ENCODE measurements around the gene PCSK9. TPM values are rescaled to one million over a fixed set of nuclear protein-coding genes. Genes with fewer than 3 reads are reported as not detected.

PCSK9 gene
- total and polyA plus RNA-seq, 2 experiments from 2014 or later: 77.6 to 327 TPM

DNA sequence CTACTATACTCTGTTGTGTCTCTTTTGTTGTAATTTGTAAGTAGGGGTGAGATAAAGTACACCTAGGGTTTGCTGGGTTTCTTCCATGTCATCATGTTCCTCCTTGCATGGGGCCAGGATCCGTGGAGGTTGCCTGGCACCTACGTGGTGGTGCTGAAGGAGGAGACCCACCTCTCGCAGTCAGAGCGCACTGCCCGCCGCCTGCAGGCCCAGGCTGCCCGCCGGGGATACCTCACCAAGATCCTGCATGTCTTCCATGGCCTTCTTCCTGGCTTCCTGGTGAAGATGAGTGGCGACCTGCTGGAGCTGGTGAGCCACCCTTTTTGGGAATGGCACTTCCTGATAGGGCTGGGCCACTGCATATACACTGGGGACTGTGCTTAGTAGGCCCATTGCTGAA lies 4.4 kb downstream of the PCSK9 start:
- DNase-seq (ENCODE audit: low spot score) (no peak), ATAC-seq (no peak)
- Histone ChIP-seq H3K4me1 (ENCODE audit: insufficient read depth) (peaks cover 37% of the 10 kb centered on the region), H4K20me1 (replicated peaks; ENCODE audit: insufficient read depth) (peaks cover 63% of the 10 kb centered on the region), H3K9me2 (ENCODE audit: insufficient read depth) (no peaks in the 10 kb centered on the region), H3F3A (replicated peaks; ENCODE audit: low read depth) (0 out of 2 replicates have a peak, but pooled peaks cover 8% of the 10 kb centered on the region), H3K36me3 (ENCODE audit: insufficient read depth) (peaks cover 42% of the 10 kb centered on the region), H3K27me3 (ENCODE audit: insufficient read depth) (peaks cover 18% of the 10 kb centered on the region), H3K79me2 (replicated peaks; ENCODE audit: insufficient read depth) (peaks cover 99% of the 10 kb centered on the region), H3K4me3 (peak overlapping the region; percentile 91), H3K4me2 (peak overlapping the region; percentile 94), H3K27ac (ENCODE audit: low read depth) (no peak overlapping the region), H2AFZ (no peak overlapping the region)
- Mint-ChIP-seq H3K9me3 (no peaks in the 10 kb centered on the region), H3K4me3 (no peak overlapping the region), H3K36me3 (ENCODE audit: low read depth) (peaks cover 34% of the 10 kb centered on the region), H3K27ac (no peak overlapping the region), H3K27me3 (ENCODE audit: insufficient read depth, low read depth, poor library complexity) (peaks cover 36% of the 10 kb centered on the region), H3K4me1 (peaks cover 24% of the 10 kb centered on the region)
- TF ChIP-seq EZH2phosphoT487 (IDR thresholded peaks at IDR 0.05; ENCODE audit: unreplicated experiment) (no peak), CREB1 (CRISPR knock-in tag; IDR thresholded peaks at IDR 0.05; ENCODE audit: low read depth) (no peak), EZH2 (IDR thresholded peaks at IDR 0.05; ENCODE audit: low read depth, unreplicated experiment) (no peak), ZNF114 (CRISPR knock-in tag; IDR thresholded peaks at IDR 0.05) (no peak), JUNB (IDR thresholded peaks at IDR 0.05; ENCODE audit: unreplicated experiment) (no peak), STAT1 (IDR thresholded peaks at IDR 0.05; ENCODE audit: unreplicated experiment) (no peak), NANOG (IDR thresholded peaks at IDR 0.05; ENCODE audit: borderline replicate concordance) (no peak), ZNF331 (CRISPR knock-in tag; IDR thresholded peaks at IDR 0.05; ENCODE audit: low read depth) (no peak), POLR2AphosphoS5 (IDR thresholded peaks at IDR 0.05; ENCODE audit: low read depth) (no peak)
- TF ChIP-seq, protein P1, sequence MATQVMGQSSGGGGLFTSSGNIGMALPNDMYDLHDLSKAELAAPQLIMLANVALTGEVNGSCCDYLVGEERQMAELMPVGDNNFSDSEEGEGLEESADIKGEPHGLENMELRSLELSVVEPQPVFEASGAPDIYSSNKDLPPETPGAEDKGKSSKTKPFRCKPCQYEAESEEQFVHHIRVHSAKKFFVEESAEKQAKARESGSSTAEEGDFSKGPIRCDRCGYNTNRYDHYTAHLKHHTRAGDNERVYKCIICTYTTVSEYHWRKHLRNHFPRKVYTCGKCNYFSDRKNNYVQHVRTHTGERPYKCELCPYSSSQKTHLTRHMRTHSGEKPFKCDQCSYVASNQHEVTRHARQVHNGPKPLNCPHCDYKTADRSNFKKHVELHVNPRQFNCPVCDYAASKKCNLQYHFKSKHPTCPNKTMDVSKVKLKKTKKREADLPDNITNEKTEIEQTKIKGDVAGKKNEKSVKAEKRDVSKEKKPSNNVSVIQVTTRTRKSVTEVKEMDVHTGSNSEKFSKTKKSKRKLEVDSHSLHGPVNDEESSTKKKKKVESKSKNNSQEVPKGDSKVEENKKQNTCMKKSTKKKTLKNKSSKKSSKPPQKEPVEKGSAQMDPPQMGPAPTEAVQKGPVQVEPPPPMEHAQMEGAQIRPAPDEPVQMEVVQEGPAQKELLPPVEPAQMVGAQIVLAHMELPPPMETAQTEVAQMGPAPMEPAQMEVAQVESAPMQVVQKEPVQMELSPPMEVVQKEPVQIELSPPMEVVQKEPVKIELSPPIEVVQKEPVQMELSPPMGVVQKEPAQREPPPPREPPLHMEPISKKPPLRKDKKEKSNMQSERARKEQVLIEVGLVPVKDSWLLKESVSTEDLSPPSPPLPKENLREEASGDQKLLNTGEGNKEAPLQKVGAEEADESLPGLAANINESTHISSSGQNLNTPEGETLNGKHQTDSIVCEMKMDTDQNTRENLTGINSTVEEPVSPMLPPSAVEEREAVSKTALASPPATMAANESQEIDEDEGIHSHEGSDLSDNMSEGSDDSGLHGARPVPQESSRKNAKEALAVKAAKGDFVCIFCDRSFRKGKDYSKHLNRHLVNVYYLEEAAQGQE (IDR thresholded peaks at IDR 0.05; ENCODE audit: unreplicated experiment): no peak
- TF ChIP-seq, protein P2, sequence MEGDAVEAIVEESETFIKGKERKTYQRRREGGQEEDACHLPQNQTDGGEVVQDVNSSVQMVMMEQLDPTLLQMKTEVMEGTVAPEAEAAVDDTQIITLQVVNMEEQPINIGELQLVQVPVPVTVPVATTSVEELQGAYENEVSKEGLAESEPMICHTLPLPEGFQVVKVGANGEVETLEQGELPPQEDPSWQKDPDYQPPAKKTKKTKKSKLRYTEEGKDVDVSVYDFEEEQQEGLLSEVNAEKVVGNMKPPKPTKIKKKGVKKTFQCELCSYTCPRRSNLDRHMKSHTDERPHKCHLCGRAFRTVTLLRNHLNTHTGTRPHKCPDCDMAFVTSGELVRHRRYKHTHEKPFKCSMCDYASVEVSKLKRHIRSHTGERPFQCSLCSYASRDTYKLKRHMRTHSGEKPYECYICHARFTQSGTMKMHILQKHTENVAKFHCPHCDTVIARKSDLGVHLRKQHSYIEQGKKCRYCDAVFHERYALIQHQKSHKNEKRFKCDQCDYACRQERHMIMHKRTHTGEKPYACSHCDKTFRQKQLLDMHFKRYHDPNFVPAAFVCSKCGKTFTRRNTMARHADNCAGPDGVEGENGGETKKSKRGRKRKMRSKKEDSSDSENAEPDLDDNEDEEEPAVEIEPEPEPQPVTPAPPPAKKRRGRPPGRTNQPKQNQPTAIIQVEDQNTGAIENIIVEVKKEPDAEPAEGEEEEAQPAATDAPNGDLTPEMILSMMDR (conservative IDR thresholded peaks at IDR 0.05; ENCODE audit: low read depth in 2 of 2): no peak
- TF ChIP-seq, protein P3, sequence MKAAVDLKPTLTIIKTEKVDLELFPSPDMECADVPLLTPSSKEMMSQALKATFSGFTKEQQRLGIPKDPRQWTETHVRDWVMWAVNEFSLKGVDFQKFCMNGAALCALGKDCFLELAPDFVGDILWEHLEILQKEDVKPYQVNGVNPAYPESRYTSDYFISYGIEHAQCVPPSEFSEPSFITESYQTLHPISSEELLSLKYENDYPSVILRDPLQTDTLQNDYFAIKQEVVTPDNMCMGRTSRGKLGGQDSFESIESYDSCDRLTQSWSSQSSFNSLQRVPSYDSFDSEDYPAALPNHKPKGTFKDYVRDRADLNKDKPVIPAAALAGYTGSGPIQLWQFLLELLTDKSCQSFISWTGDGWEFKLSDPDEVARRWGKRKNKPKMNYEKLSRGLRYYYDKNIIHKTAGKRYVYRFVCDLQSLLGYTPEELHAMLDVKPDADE (IDR thresholded peaks at IDR 0.05): no peak
- TF ChIP-seq, protein P4, sequence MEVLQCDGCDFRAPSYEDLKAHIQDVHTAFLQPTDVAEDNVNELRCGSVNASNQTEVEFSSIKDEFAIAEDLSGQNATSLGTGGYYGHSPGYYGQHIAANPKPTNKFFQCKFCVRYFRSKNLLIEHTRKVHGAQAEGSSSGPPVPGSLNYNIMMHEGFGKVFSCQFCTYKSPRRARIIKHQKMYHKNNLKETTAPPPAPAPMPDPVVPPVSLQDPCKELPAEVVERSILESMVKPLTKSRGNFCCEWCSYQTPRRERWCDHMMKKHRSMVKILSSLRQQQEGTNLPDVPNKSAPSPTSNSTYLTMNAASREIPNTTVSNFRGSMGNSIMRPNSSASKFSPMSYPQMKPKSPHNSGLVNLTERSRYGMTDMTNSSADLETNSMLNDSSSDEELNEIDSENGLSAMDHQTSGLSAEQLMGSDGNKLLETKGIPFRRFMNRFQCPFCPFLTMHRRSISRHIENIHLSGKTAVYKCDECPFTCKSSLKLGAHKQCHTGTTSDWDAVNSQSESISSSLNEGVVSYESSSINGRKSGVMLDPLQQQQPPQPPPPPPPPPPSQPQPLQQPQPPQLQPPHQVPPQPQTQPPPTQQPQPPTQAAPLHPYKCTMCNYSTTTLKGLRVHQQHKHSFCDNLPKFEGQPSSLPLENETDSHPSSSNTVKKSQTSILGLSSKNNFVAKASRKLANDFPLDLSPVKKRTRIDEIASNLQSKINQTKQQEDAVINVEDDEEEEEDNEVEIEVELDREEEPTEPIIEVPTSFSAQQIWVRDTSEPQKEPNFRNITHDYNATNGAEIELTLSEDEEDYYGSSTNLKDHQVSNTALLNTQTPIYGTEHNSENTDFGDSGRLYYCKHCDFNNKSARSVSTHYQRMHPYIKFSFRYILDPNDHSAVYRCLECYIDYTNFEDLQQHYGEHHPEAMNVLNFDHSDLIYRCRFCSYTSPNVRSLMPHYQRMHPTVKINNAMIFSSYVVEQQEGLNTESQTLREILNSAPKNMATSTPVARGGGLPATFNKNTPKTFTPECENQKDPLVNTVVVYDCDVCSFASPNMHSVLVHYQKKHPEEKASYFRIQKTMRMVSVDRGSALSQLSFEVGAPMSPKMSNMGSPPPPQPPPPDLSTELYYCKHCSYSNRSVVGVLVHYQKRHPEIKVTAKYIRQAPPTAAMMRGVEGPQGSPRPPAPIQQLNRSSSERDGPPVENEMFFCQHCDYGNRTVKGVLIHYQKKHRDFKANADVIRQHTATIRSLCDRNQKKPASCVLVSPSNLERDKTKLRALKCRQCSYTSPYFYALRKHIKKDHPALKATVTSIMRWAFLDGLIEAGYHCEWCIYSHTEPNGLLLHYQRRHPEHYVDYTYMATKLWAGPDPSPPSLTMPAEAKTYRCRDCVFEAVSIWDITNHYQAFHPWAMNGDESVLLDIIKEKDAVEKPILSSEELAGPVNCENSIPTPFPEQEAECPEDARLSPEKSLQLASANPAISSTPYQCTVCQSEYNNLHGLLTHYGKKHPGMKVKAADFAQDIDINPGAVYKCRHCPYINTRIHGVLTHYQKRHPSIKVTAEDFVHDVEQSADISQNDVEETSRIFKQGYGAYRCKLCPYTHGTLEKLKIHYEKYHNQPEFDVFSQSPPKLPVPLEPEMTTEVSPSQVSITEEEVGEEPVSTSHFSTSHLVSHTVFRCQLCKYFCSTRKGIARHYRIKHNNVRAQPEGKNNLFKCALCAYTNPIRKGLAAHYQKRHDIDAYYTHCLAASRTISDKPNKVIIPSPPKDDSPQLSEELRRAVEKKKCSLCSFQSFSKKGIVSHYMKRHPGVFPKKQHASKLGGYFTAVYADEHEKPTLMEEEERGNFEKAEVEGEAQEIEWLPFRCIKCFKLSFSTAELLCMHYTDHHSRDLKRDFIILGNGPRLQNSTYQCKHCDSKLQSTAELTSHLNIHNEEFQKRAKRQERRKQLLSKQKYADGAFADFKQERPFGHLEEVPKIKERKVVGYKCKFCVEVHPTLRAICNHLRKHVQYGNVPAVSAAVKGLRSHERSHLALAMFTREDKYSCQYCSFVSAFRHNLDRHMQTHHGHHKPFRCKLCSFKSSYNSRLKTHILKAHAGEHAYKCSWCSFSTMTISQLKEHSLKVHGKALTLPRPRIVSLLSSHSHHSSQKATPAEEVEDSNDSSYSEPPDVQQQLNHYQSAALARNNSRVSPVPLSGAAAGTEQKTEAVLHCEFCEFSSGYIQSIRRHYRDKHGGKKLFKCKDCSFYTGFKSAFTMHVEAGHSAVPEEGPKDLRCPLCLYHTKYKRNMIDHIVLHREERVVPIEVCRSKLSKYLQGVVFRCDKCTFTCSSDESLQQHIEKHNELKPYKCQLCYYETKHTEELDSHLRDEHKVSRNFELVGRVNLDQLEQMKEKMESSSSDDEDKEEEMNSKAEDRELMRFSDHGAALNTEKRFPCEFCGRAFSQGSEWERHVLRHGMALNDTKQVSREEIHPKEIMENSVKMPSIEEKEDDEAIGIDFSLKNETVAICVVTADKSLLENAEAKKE (CRISPR knock-in tag; IDR thresholded peaks at IDR 0.05): no peak
